ENCODE results near the gene ING5. TPM values are rescaled to one million over a fixed set of nuclear protein-coding genes. Genes with fewer than 3 reads are reported as not detected.

The ING5 gene
- polyA plus RNA-seq (2012; ENCODE audit: insufficient read length, low read depth), result 30.7 TPM

DNA sequence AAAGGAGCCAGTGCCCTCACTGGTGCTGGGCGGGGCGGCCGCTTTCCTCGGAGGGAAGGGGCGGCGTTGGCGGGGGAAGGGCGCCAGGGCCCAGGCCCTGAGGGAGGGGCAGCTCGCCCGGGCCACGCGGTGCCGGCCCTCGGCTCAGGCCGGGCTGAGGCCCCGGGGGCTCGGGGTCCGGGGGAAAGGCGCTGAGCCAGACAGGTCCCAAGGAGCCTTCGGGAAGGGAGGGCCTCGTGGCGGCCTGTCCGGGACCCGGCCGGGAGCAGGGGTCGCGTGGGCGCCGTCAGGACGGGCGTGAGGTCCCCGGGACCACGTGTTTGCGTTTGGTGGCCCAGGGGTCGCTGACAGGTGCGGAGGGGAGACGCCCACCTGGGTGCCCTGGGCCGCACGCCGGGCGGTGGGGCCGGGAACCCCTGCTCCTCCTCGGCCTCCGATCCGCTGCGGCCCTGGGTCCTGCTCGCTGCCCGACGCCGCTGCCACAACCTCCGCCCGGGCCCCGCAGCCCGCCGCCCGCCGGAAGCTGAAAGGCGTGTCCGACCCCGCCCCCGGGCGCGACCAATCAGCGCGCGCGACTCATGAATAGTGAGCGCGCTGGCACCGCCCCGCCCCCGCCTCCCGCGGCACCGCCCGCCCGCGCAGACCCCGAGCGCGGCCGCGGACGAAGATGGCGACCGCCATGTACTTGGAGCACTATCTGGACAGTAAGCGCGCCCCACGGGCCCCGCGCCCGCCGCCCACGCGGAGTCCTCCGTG, at the start of gene ING5:
TSS of gene ING5 (plus strand) at position 641 of the 756 bp plus-strand sequence. CDS start at position 668, 27 bp downstream.
- TF ChIP-seq FOXP2 (optimal IDR thresholded peaks at IDR 0.05; ENCODE audit: borderline replicate concordance, extremely low read depth, extremely low read length, insufficient read depth) (peak; percentile 81), TAF1 (IDR thresholded peaks at IDR 0.05; ENCODE audit: borderline replicate concordance, insufficient read depth, low read length) (peak; percentile 78; the same call in 1 of the 2 replicates), SIN3A (IDR thresholded peaks at IDR 0.05; ENCODE audit: borderline replicate concordance, insufficient read depth, low read length) (no peak), POLR2AphosphoS5 (IDR thresholded peaks at IDR 0.05; ENCODE audit: low read depth, low read length) (peak; percentile 81)
- TF ChIP-seq, protein P1, sequence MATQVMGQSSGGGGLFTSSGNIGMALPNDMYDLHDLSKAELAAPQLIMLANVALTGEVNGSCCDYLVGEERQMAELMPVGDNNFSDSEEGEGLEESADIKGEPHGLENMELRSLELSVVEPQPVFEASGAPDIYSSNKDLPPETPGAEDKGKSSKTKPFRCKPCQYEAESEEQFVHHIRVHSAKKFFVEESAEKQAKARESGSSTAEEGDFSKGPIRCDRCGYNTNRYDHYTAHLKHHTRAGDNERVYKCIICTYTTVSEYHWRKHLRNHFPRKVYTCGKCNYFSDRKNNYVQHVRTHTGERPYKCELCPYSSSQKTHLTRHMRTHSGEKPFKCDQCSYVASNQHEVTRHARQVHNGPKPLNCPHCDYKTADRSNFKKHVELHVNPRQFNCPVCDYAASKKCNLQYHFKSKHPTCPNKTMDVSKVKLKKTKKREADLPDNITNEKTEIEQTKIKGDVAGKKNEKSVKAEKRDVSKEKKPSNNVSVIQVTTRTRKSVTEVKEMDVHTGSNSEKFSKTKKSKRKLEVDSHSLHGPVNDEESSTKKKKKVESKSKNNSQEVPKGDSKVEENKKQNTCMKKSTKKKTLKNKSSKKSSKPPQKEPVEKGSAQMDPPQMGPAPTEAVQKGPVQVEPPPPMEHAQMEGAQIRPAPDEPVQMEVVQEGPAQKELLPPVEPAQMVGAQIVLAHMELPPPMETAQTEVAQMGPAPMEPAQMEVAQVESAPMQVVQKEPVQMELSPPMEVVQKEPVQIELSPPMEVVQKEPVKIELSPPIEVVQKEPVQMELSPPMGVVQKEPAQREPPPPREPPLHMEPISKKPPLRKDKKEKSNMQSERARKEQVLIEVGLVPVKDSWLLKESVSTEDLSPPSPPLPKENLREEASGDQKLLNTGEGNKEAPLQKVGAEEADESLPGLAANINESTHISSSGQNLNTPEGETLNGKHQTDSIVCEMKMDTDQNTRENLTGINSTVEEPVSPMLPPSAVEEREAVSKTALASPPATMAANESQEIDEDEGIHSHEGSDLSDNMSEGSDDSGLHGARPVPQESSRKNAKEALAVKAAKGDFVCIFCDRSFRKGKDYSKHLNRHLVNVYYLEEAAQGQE (IDR thresholded peaks at IDR 0.05; ENCODE audit: insufficient read depth in 1 of 2, low read depth in 2 of 2, low read length in 2 of 2), result peak in 1 of 2 experiments; percentile 34; a peak in 1 of 4 replicates

- no peak for TF ChIP-seq TAF1 (IDR thresholded peaks at IDR 0.05; ENCODE audit: borderline replicate concordance, insufficient read depth, low read length)
- TF ChIP-seq FOXP2 (optimal IDR thresholded peaks at IDR 0.05; ENCODE audit: borderline replicate concordance, extremely low read depth, extremely low read length, insufficient read depth), result no peak
- TF ChIP-seq, protein P1 (IDR thresholded peaks at IDR 0.05; ENCODE audit: insufficient read depth in 1 of 2, low read depth in 2 of 2, low read length in 2 of 2), result no peak
- TF ChIP-seq SIN3A (IDR thresholded peaks at IDR 0.05; ENCODE audit: borderline replicate concordance, insufficient read depth, low read length), result no peak
These were observed 49.7 kb upstream of the ING5 start for GRCh38 chr2:241652142-241652541.

- TF ChIP-seq, protein P1 (IDR thresholded peaks at IDR 0.05; ENCODE audit: insufficient read depth in 1 of 2, low read depth in 2 of 2, low read length in 2 of 2), result no peak
- TF ChIP-seq SIN3A (IDR thresholded peaks at IDR 0.05; ENCODE audit: borderline replicate concordance, insufficient read depth, low read length) (no peak), FOXP2 (optimal IDR thresholded peaks at IDR 0.05; ENCODE audit: borderline replicate concordance, extremely low read depth, extremely low read length, insufficient read depth) (no peak)
These were observed 49.1 kb upstream of the ING5 start for GRCh38 chr2:241652722-241653121.

DNA sequence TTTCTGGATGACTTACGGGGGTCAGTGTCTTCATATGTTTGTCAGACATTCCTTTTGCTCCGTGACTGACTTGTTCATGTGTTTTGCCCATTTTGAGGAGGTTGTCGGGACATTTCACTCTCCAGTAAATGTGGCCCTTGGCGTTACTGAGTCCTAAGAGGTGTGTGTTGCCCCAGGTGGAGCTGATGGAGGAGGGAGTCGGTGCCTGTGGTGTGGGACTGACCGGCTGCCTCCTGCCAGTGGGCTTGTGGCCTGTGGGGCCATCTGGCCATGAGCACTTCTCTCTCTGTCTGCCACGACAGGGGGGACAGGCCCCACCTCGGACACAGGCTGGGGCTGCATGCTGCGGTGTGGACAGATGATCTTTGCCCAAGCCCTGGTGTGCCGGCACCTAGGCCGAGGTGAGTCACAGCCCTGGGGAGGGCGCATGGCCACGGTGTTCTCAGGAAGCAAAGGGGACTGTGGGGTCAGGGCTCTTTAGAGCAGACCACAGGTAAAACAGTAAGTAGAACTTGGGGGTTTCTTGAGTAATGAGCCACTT, 48.6 kb upstream of the ING5 start:
- TF ChIP-seq POLR2AphosphoS5 (IDR thresholded peaks at IDR 0.05; ENCODE audit: low read depth, low read length), result no peak
- no peak for TF ChIP-seq SIN3A (IDR thresholded peaks at IDR 0.05; ENCODE audit: borderline replicate concordance, insufficient read depth, low read length)
- TF ChIP-seq, protein P1 (IDR thresholded peaks at IDR 0.05; ENCODE audit: insufficient read depth in 1 of 2, low read depth in 2 of 2, low read length in 2 of 2), result no peak
- no peak for TF ChIP-seq FOXP2 (optimal IDR thresholded peaks at IDR 0.05; ENCODE audit: borderline replicate concordance, extremely low read depth, extremely low read length, insufficient read depth)
- no peak for TF ChIP-seq TAF1 (IDR thresholded peaks at IDR 0.05; ENCODE audit: borderline replicate concordance, insufficient read depth, low read length)
